Activated CD4-positive, alpha-beta T cell treated with anti-CD3 and anti-CD28 coated beads, Interleukin-2, amount 50 U/mL, for 48 hours (primary cell): Measurements from ENCODE around the gene NRF1.

Experiments used
- DNase-seq, 2 experiments: peaks; one replicate each; pipeline ENCODE4 v3.0.0-alpha.2; 2020

Gene NRF1

GRCh38 chr7:129772646-129773280, 161.2 kb downstream of the NRF1 start:
- no peak for DNase-seq

GRCh38 chr7:129773328-129773731, 161.8 kb downstream of the NRF1 start:
- no peak for DNase-seq

GRCh38 chr7:129773871-129774270, 162.4 kb downstream of the NRF1 start:
- no peak for DNase-seq

- no peak for DNase-seq
These were observed 162.8 kb downstream of the NRF1 start for GRCh38 chr7:129774359-129774758.

- no peak for DNase-seq
These were observed 163.6 kb downstream of the NRF1 start for GRCh38 chr7:129774871-129775694.

GRCh38 chr7:129775695-129776361, 164.3 kb downstream of the NRF1 start:
- DNase-seq = no peak

- DNase-seq = no peak
These were observed 164.8 kb downstream of the NRF1 start for GRCh38 chr7:129776362-129776722.

GRCh38 chr7:129777195-129777844, 165.8 kb downstream of the NRF1 start:
- DNase-seq = no peak

GRCh38 chr7:129777993-129778769, 166.7 kb downstream of the NRF1 start:
- DNase-seq = no peak

GRCh38 chr7:129778770-129779601, 167.5 kb downstream of the NRF1 start:
- peak; percentile 34 to 38 for DNase-seq

GRCh38 chr7:129779602-129780256, 168.2 kb downstream of the NRF1 start:
- peak; percentile 40 to 44 for DNase-seq

- peak; percentile 84 to 86 for DNase-seq
These were observed 168.9 kb downstream of the NRF1 start for GRCh38 chr7:129780257-129780973.

GRCh38 chr7:129780974-129781927, 169.7 kb downstream of the NRF1 start:
- DNase-seq = peak; percentile 27 to 40

GRCh38 chr7:129781928-129782817, 170.7 kb downstream of the NRF1 start:
- DNase-seq = peak in 1 of 2 experiments; percentile 11

- peak in 1 of 2 experiments; percentile 13 for DNase-seq
These were observed 171.5 kb downstream of the NRF1 start for GRCh38 chr7:129782818-129783583.

GRCh38 chr7:129783584-129783919, 172.0 kb downstream of the NRF1 start:
- DNase-seq = no peak

- DNase-seq = no peak
These were observed 172.9 kb downstream of the NRF1 start for GRCh38 chr7:129784437-129784782.
